GM12878 (cell line): Measurements from ENCODE around the gene SHROOM3. TPM values are rescaled to one million over a fixed set of nuclear protein-coding genes. Genes with fewer than 3 reads are reported as not detected.

ENCODE experiments used
- ATAC-seq: fragments of 200-7000 bp; cut with Tn5 transposase; 3 replicates; pipeline ENCODE4 v1.9.1; 2020; ENCODE audit warnings: mild to moderate bottlenecking, moderate library complexity
- BruUV-seq: library from RNA; stranded (reverse); fragments of 400-500 nt; replicated peaks from 2 replicates; lab custom pipeline; 2021; lab: Mats Ljungman, UMichigan
- CTCF ChIA-PET: fragments of 300-600 bp; sonication (Branson Sonifier 250); formaldehyde crosslinking; extraction: SDS; loops from one replicate; lab custom pipeline; 2021; ENCODE audit warnings: inconsistent platforms; lab: Yijun Ruan, JAX
- POLR2A ChIA-PET: fragments of 350-600 bp; formaldehyde crosslinking; extraction: SDS; loops from one replicate; lab custom pipeline; 2021; ENCODE audit warnings: inconsistent platforms; lab: Charles Lee
- RAD21 ChIA-PET: fragments of 300-600 bp; sonication (Branson Sonifier 250); formaldehyde crosslinking; loops from one replicate; lab custom pipeline; 2023; ENCODE audit warnings: antibody characterized with exemption; ENCODE audit not compliant: unreplicated experiment; lab: Charles Lee
- SMC1A ChIA-PET: fragments of 300-600 bp; sonication (Branson Sonifier 250); formaldehyde crosslinking; loops from one replicate; lab custom pipeline; 2023; ENCODE audit not compliant: unreplicated experiment, uncharacterized antibody; lab: Charles Lee
- DNase-seq: peaks from one replicate; pipeline ENCODE4 v3.0.0-alpha.2; 2011; ENCODE audit warnings: low read depth, low spot score
- FAIRE-seq: peaks from 3 replicates; lab custom pipeline; 2011; peaks lifted over from hg19 to GRCh38; lab: Jason Lieb, UNC
- H2AFZ ChIP-seq: 2 replicates; pipeline ENCODE4 v1.6.0; 2011; ENCODE audit warnings: low read depth, low read length, control low read depth; ENCODE audit not compliant: control insufficient read depth
- H3K27ac ChIP-seq: 2 replicates; pipeline ENCODE4 v1.5.1; 2011; ENCODE audit warnings: control low read depth; ENCODE audit not compliant: control insufficient read depth, insufficient read depth
- H3K27me3 ChIP-seq, 2 experiments: replicated peaks in 1 of 2; 2 replicates each; pipeline versions ENCODE4 v1.6.0 to v1.6.1; 2011; ENCODE audit warnings: low read length in 1 of 2; ENCODE audit not compliant: control insufficient read depth in 2 of 2, insufficient read depth in 2 of 2
- H3K36me3 ChIP-seq, 2 experiments: 2 replicates each; pipeline ENCODE4 v1.5.1; 2011; ENCODE audit warnings: low read length in 1 of 2; ENCODE audit not compliant: control insufficient read depth in 2 of 2, insufficient read depth in 2 of 2
- H3K4me1 ChIP-seq: 2 replicates; pipeline ENCODE4 v1.6.1; 2011; ENCODE audit warnings: mild to moderate bottlenecking, low read length, moderate library complexity, mixed read lengths; ENCODE audit not compliant: control insufficient read depth, insufficient read depth
- H3K4me2 ChIP-seq: 2 replicates; pipeline ENCODE4 v1.6.0; 2011; ENCODE audit warnings: control low read depth; ENCODE audit not compliant: control insufficient read depth, insufficient read depth
- H3K4me3 ChIP-seq: fragments of 200-600 bp; sonication (generic); 2 replicates; pipeline ENCODE4 v1.5.1; 2016
- H3K79me2 ChIP-seq: 2 replicates; pipeline ENCODE4 v1.6.0; 2011; ENCODE audit warnings: low read length; ENCODE audit not compliant: control insufficient read depth, insufficient read depth
- H3K9ac ChIP-seq: 2 replicates; pipeline ENCODE4 v1.8.0; 2011; ENCODE audit warnings: low read length, control low read depth, mixed read lengths; ENCODE audit not compliant: control insufficient read depth, insufficient read depth
- H3K9me3 ChIP-seq: replicated peaks from 3 replicates; pipeline ENCODE4 v1.5.1; 2011; ENCODE audit warnings: mild to moderate bottlenecking, low read length; ENCODE audit not compliant: control insufficient read depth, insufficient read depth
- H4K20me1 ChIP-seq: 2 replicates; pipeline ENCODE4 v1.6.0; 2011; ENCODE audit not compliant: control insufficient read depth, insufficient read depth
- E2F8 ChIP-seq: fragments of 450-650 bp; IDR thresholded peaks from 2 replicates; pipeline ENCODE4 v1.6.1; 2018; ENCODE audit warnings: mild to moderate bottlenecking, low read depth, moderate library complexity; ENCODE audit not compliant: partially characterized antibody
- REST ChIP-seq: IDR thresholded peaks from 2 replicates; pipeline ENCODE4 v1.6.1; 2012; ENCODE audit warnings: mild to moderate bottlenecking, low read depth, low read length
- WGBS: methylation state at CpG from one replicate; pipeline ENCODE4 v1.1.6; 2016; ENCODE audit warnings: low lambda C conversion rate; ENCODE audit not compliant: insufficient replicate concordance, insufficient coverage; ENCODE audit errors: missing lambda C conversion rate; 5-methylcytosine and 5-hydroxymethylcytosine counted together
- in situ Hi-C: fragments of 300-500 bp; cut with MboI; formaldehyde crosslinking; loops from 9 replicates; pipeline ENCODE4 v1.14.3; 2018; ENCODE audit warnings: mixed read lengths
- intact Hi-C: fragments of 100-400 bp; cut with micrococcal nuclease; formaldehyde crosslinking; loops from one replicate; pipeline ENCODE4 v1.14.2; 2022; ENCODE audit not compliant: unreplicated experiment
- polyA plus RNA-seq, 11 experiments: library from polyadenylated mRNA; depleted of rRNA in 4 of 11; unstranded in 6 of 11; stranded (reverse) in 5 of 11; fragments of >200 nt; fragmentation: Nextera tagmentation in 4 of 11; fragmentation: Illumina TruSeq in 1 of 11; extraction: Ambion mirVana in 4 of 11; extraction: Trizol in 1 of 11; gene quantifications; 1 replicate in 1 of 11; 2 replicates in 10 of 11; pipeline versions ENCODE4 v1.2.1 to v1.2.3, GENCODE V29; 2011 to 2016; ENCODE audit warnings: inconsistent platforms in 2 of 11, missing spikeins in 2 of 11, low read depth in 1 of 11
- total RNA-seq, 4 experiments: library from RNA; depleted of rRNA in 3 of 4; stranded (reverse); fragments of >200 nt in 3 of 4; fragmentation: Illumina TruSeq in 1 of 4; extraction: Trizol in 1 of 4; gene quantifications; 2 replicates each; pipeline versions ENCODE4 v1.2.1 to v1.2.3, GENCODE V29; 2013 to 2021
- TF ChIP-seq, protein P1 (sequence below): IDR thresholded peaks from 2 replicates; pipeline ENCODE4 v1.6.1; 2011; ENCODE audit warnings: low read depth, low read length, improper control_type of control experiment, borderline replicate concordance

SHROOM3 gene
- total and polyA plus RNA-seq, 10 of the 15 experiments (the other 5 are each of a cell fraction or from before 2014, with no cell fraction given), result under 0.01 to 0.29 (median 0.08) TPM; not detected in 1

DNA sequence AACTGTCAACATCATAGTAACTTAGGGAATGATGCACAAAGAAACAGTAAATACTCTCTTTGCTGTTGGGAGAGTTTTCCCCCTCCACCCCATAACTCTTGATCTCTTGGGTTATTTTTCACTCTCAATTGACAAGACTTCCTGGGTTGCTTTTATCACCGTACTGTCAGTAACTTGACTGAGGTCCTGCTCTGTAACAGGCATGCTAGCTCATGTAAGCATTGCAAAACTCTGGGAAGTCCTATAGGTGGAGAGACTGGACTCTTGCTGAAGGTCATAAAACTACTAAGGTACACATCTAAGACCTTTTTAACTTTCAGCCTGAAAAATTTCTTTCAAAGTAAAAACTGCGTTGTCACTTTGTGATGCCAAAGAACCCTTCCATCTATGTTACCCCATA, 10.9 kb downstream of the SHROOM3 start:
- no peaks in the 10 kb centered on the region for H4K20me1 ChIP-seq
- WGBS, result 0% methylated on average over 2 of the region's 2 CpGs
- FAIRE-seq (no peak), DNase-seq (no peak), ATAC-seq (no peak)
- no peaks in the 10 kb centered on the region for H3K79me2 ChIP-seq
- CTCF ChIA-PET, result no interaction called here
- no peak overlapping the region for H2AFZ ChIP-seq
- H3K27me3 ChIP-seq, result no peaks in the 10 kb centered on the region; a peak in 1 of 4 replicates
- in situ Hi-C loops (no loop called here), intact Hi-C loops (no loop called here)
- no peak overlapping the region for H3K27ac ChIP-seq
- BruUV-seq, result no TSS peak
- no peaks in the 10 kb centered on the region for H3K9me3 ChIP-seq
- TF ChIP-seq E2F8 (no peak), REST (no peak)
- TF ChIP-seq, protein P1, sequence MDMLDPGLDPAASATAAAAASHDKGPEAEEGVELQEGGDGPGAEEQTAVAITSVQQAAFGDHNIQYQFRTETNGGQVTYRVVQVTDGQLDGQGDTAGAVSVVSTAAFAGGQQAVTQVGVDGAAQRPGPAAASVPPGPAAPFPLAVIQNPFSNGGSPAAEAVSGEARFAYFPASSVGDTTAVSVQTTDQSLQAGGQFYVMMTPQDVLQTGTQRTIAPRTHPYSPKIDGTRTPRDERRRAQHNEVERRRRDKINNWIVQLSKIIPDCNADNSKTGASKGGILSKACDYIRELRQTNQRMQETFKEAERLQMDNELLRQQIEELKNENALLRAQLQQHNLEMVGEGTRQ, result no peak
- H3K9ac ChIP-seq, result no peak overlapping the region
- POLR2A ChIA-PET, result no interaction called here
- SMC1A ChIA-PET, result no interaction called here
- no peak overlapping the region for H3K4me3 ChIP-seq
- no peaks in the 10 kb centered on the region for H3K4me1 ChIP-seq
- no peaks in the 10 kb centered on the region for H3K36me3 ChIP-seq
- RAD21 ChIA-PET, result no interaction called here
- no peak overlapping the region for H3K4me2 ChIP-seq
